Kidney tubule cell (primary cell): ENCODE results near the gene SUPT5H.
"Not testable (repeated sequence)": the region's sequence is repeated elsewhere in the genome, so short reads cannot be mapped to it uniquely, and the experiment has no call there.

ENCODE experiments used
- DNase-seq: peaks from one replicate; pipeline ENCODE4 v3.0.0-alpha.2; 2018; ENCODE audit warnings: low spot score

SUPT5H gene

GRCh38 chr19:39425744-39426143 lies 19.6 kb upstream of the SUPT5H start:
- DNase-seq, result no peak

DNA sequence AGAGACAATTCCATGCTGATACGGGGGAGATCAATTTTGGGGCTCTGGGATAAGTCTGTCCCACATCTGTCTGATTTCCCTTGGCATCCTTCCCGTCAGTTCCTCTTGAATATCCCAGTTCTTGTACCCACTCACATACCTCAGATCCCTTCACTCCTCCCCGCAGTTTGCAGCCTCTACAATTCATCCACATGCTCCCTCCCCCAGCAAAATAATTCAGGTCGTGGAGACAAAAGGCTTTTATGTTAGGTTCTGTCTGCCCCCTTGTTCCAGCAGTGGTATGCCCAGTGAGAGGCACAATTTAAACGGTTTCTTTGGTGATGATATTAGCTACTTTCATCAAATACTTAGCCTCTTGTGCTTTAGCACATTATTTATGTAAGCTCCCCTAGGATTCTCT lies 19.2 kb upstream of the SUPT5H start:
- no peak for DNase-seq

- DNase-seq, result no peak
These were observed 17.7 kb upstream of the SUPT5H start for GRCh38 chr19:39427707-39428106.

DNA sequence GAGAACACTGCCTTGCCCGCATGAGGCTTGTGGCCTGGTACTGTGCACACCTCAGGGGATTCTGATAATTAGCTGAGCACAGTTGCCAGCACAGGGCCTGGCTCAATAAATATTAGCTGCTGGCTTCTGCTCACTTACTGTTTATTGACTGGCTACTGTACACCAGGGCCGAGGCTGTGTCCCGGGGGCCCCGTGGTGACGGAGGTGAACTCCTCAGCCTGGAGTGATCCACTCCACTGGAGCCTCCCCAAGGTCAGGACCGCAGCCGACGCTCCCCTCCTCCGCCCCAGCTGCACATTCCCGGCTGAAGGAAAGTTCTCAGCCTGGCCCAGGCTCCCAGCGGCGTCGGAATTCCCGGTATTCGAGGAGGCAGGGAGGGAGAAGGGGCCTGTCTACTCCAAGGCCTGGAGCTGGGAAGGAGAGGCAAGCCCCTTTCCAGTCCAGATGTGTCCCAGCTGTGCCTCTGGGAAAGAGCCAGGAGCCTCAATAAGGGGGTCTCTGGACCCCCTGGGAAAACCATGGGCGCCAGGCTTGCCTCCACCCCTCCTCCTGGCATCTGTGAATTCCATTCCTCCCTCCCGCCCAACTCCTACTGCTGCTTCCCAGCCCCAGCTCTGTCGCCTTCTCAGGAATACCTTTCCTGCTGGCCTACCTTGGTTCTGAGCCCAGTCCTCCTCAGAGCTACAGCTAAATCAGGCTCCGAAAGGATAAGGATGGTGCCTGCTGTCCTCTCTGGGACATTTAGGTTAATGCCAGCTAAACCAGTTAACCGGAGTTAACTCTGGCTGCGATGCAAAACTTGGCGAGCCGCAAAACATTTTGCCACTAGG lies 16.9 kb upstream of the SUPT5H start:
- peak; percentile 82 for DNase-seq

- peak; percentile 63 for DNase-seq
These were observed 14.4 kb upstream of the SUPT5H start for GRCh38 chr19:39430675-39431593.

DNA sequence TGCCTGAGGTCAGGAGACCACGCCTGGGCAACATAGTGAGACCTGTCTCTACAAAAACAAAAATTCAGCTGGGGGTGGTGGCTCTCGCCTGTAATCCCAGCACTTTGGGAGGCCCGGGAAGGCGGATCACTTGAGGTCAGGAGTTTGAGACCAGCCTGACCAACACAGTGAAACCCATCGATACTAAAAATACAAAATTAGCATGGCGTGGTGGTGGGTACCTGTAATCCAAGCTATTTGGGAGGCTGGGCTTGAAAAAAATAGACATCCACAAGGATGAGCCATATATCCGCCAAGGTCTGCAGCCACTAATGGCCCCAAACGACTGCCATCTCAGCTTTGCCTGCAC lies 12.7 kb upstream of the SUPT5H start:
- no peak for DNase-seq

GRCh38 chr19:39433480-39434079 lies 11.8 kb upstream of the SUPT5H start:
- no peak for DNase-seq

DNA sequence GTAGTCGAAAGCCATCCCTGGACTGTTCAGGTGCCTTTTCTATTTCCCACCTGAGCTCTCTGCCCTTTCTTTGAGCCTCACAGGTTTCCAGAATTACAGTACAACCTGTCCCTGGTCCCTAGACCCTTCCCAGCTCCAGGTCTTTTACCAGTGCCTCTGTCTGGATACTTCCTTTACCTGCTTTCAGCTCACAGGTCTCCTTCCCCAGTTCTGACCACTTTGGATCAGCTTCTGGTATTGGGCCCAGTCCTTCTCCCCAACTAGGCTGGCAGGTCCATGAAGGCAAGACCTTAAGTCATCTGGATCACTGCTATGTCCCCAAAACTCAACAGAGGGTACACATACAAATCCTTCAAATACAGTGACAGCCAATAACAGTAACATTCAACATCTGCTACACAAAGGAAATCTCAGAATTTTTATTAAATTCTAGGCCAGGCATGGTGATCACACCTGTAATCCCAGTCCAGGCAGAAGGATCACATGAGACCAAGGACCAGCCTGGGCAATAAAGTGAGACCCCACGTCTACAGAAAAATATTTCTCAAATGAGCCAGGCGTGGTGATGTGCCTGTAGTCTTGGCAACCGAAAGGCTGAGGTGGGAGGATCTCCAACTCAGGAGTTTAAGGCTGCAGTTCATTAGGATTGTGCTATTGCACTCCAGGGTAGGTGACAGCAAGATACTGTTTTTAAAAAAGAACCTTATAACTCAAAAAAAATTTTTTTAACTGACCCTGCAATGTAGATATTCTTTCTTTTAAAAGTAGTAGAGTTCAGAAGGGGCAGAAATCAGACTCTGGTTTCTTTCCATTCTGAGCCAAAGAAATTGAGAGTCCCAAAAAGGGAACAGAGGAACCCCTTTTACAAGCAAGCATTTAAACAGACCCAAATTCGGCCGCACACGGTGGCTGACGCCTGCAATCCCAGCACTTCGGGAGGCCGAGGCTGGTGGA lies 11.0 kb upstream of the SUPT5H start:
- peak; percentile 35 for DNase-seq

- peak; percentile 98 for DNase-seq
These were observed 9.7 kb upstream of the SUPT5H start, which contains the start of gene RPS16 for GRCh38 chr19:39435499-39436349. Gene RPS16, minus strand, starts transcription at chr19:39435949. Its CDS starts 54 bp downstream, at chr19:39435895.

DNA sequence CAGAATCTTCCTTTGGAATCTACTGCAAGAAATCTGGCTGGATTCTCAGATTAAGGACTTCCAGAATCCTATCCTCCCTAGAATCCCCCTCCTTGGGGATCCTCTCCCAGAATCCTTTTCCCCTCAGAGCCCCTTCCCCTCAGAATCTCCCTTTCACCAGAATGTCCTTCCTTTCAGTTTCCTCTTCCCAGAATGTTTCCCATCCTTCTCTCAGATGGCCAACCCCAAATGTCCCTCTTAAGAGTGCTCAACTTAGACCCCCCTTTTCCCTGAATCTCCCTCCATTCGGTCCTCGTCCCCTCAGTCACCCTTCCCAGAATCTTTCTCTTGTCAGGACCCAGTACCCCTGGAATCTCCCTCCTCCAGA lies 9.0 kb upstream of the SUPT5H start:
- DNase-seq, result no peak

GRCh38 chr19:39438270-39438934 lies 7.0 kb upstream of the SUPT5H start:
- DNase-seq, result peak; percentile 82

- DNase-seq, result peak; percentile 30
These were observed 685 bp upstream of the SUPT5H start for GRCh38 chr19:39444598-39445195.

- DNase-seq, result no peak
These were observed 1.1 kb downstream of the SUPT5H start for GRCh38 chr19:39446365-39447084.

DNA sequence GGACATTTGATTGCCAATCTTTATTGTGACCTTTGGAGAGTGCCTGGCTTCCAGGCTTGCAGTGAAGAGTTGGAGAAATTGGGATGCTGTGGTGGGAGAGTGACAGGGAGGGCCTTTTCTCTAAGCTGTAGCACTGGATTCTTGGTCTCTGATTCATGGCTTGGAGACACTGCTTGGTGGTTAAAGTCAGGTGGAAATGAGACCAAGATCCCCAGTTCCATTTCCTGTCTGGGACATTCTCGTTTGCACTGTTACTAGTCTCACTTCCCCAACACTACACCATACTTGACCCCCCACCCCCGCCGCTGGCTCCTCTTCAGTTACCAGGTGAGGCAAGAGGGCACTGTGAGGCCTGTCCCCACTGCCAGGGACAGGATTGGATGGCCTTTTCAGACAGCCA lies 2.9 kb downstream of the SUPT5H start:
- DNase-seq, result peak; percentile 90

GRCh38 chr19:39449116-39449797 lies 3.9 kb downstream of the SUPT5H start:
- no peak for DNase-seq

DNA sequence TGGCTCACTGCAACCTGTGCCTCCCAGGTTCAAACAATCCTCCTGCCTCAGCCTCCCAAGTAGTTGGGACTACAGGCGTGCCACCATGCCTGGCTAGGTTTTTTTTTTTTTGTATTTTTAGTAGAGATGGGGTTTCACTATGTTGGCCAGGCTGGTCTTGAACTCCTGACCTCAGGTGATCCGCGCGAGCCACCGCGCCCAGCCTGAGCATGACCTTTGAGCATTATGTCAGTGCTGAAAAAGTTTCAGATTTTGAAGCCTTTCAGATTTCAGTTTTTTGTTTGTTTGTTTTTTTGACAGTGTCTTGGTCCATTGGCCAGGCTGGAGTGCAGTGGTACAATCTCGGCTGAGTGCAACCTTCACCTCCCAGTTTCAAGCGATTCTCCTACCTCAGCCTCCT lies 5.9 kb downstream of the SUPT5H start:
- DNase-seq, result not testable (repeated sequence)

DNA sequence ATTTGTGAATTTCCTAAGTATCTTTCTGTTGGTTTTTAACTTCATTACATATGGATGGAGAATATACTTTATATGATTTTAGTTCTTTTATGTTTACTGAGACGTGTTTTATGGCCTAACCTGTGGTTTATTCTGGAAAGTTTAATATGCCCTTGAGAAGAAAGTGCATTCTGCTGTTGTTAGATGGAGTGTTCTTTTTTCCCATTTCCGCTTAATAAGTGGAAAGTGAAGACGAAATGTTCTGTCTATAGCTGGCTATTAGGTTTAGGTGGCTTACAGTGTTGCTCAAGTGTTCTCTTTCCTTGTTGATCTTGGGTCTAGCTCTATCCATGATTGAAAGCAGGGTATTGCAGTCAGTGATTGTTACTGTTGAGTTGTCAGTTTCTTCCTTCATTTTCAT lies 18.0 kb downstream of the SUPT5H start:
- DNase-seq, result no peak
